ENCODE data around the gene FOXP3. TPM values are rescaled to one million over a fixed set of nuclear protein-coding genes. Genes with fewer than 3 reads are reported as not detected.

Gene FOXP3
- total RNA-seq, 1 experiment from 2014 or later = 0.15 TPM

DNA sequence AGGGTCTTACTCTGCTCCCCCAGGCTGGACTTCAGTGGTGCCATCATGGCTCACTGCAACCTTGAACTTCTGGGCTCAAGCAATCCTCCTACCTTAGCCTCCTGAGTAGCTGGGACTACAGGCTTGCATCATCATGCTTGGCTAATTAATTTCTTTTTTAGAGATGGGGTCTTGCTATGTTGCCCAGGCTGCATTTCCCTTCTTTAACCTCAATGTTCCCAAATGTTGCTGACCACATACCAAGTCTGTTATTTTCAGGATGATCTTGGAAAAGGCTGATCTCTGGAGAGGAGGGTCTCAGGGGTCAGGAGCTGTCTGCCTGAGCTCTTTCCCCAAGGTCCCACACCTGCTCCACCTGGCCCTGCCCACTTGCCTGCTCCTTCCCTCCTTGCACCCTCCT is 44.4 kb downstream of the FOXP3 start:
- RAD21 ChIA-PET (ENCODE audit: low non-redundant PET in 1 of 2, low total read pairs in 2 of 2, uncharacterized antibody in 2 of 2, unreplicated experiment in 2 of 2) = no interaction called here
- CTCF ChIA-PET = no interaction called here
- DNase-seq (ENCODE audit: low read depth, low spot score) (no peak), ATAC-seq (no peak)
- intact Hi-C loops (cut with micrococcal nuclease) = no loop called here
- H3K9me3 ChIP-seq (ENCODE audit: control insufficient read depth in 1 of 2, insufficient read depth in 1 of 2, low read depth in 1 of 2, low read length in 2 of 2) = no peaks in the 10 kb centered on the region
- H3K9me2 ChIP-seq (ENCODE audit: insufficient read depth) = no peaks in the 10 kb centered on the region
- no peak overlapping the region for H2AFZ ChIP-seq (ENCODE audit: low read depth, low read length, poor library complexity, severe bottlenecking)
- no TSS peak for BruUV-seq (replicated peaks)
- H3K36me3 ChIP-seq (ENCODE audit: control insufficient read depth in 1 of 2, insufficient read depth in 2 of 2, low read length in 2 of 2) = no peaks in the 10 kb centered on the region
- H4K20me1 ChIP-seq (ENCODE audit: insufficient read depth) = no peaks in the 10 kb centered on the region
- no peaks in the 10 kb centered on the region for H3K4me1 ChIP-seq (ENCODE audit: control insufficient read depth in 1 of 2, insufficient read depth in 2 of 2, low read length in 2 of 2)
- H3K79me2 ChIP-seq (ENCODE audit: insufficient read depth, low read length) = no peaks in the 10 kb centered on the region
- H3K27ac ChIP-seq (ENCODE audit: low read depth, low read length) = no peak overlapping the region
- TF ChIP-seq, protein P1, sequence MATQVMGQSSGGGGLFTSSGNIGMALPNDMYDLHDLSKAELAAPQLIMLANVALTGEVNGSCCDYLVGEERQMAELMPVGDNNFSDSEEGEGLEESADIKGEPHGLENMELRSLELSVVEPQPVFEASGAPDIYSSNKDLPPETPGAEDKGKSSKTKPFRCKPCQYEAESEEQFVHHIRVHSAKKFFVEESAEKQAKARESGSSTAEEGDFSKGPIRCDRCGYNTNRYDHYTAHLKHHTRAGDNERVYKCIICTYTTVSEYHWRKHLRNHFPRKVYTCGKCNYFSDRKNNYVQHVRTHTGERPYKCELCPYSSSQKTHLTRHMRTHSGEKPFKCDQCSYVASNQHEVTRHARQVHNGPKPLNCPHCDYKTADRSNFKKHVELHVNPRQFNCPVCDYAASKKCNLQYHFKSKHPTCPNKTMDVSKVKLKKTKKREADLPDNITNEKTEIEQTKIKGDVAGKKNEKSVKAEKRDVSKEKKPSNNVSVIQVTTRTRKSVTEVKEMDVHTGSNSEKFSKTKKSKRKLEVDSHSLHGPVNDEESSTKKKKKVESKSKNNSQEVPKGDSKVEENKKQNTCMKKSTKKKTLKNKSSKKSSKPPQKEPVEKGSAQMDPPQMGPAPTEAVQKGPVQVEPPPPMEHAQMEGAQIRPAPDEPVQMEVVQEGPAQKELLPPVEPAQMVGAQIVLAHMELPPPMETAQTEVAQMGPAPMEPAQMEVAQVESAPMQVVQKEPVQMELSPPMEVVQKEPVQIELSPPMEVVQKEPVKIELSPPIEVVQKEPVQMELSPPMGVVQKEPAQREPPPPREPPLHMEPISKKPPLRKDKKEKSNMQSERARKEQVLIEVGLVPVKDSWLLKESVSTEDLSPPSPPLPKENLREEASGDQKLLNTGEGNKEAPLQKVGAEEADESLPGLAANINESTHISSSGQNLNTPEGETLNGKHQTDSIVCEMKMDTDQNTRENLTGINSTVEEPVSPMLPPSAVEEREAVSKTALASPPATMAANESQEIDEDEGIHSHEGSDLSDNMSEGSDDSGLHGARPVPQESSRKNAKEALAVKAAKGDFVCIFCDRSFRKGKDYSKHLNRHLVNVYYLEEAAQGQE (IDR thresholded peaks at IDR 0.05; ENCODE audit: low read depth) = no peak
- TF ChIP-seq, protein P2, sequence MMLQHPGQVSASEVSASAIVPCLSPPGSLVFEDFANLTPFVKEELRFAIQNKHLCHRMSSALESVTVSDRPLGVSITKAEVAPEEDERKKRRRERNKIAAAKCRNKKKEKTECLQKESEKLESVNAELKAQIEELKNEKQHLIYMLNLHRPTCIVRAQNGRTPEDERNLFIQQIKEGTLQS (IDR thresholded peaks at IDR 0.05) = no peak
- TF ChIP-seq POLR2A (IDR thresholded peaks at IDR 0.05; ENCODE audit: borderline replicate concordance, extremely low read depth, insufficient read depth, insufficient read length) (no peak), POLR2AphosphoS5 (IDR thresholded peaks at IDR 0.05; ENCODE audit: low read depth, low read length) (no peak), JUND (IDR thresholded peaks at IDR 0.05) (no peak), CEBPB (IDR thresholded peaks at IDR 0.05; ENCODE audit: low read depth) (no peak), ZFX (IDR thresholded peaks at IDR 0.05) (no peak), ELF1 (IDR thresholded peaks at IDR 0.05; ENCODE audit: borderline replicate concordance, low read depth) (no peak)
- TF ChIP-seq, protein P3, sequence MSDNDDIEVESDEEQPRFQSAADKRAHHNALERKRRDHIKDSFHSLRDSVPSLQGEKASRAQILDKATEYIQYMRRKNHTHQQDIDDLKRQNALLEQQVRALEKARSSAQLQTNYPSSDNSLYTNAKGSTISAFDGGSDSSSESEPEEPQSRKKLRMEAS (IDR thresholded peaks at IDR 0.05) = no peak
- POLR2A ChIA-PET = no interaction called here
- H3K4me2 ChIP-seq (ENCODE audit: low read length) = no peak overlapping the region
- H3K27me3 ChIP-seq (ENCODE audit: insufficient read depth, low read length) = no peaks in the 10 kb centered on the region
- no peak overlapping the region for H3K9ac ChIP-seq (ENCODE audit: low read length)
- no peak overlapping the region for H3K4me3 ChIP-seq (replicated peaks in 1 of 2; ENCODE audit: low read depth in 1 of 2, low read length in 2 of 2)

Measured in HCT116 (cell line).